Measurements from ENCODE around the gene SLC25A13.

Gene SLC25A13

DNA sequence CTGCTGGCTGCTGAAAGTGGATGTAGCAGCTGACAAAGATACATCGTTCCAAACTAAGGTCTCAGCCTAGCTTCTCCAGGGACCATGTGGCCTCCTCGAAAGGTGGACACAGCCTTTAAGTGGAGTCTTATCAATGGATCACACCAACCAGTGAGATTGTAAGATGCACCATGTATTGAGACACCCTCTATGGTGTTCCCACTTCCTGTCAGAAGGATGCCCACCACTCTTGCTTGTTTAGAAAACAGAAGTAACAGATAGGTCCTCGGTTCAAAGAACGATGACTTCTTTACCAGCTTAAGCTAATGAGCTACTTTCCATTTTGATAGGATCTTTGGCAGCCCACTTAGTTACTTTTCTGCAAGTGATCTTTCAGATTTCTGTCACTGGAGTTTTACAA is 34.3 kb downstream of the SLC25A13 start:
- DNase-seq = no peak

DNA sequence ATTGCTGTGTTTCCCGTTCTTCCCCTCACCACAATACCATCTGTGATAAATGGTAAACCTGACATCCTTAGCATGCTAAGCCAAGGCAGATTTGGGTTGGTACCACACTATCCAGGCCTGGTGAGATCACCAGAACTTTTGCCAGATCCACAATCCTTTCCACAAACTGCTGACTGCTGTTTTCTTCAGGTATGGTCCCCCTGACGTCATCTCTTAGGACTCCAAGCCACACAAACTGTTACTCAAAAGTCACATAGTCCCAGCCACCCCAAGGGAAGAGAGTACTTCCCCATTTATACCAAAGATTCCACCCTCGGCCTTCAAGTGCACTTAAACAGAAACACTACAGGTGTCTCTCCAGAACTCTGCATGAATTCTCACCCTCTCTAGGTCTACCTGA is 34.8 kb downstream of the SLC25A13 start:
- DNase-seq = no peak

- no peak for DNase-seq
Measured at GRCh38 chr7:96285579-96285978, 36.3 kb downstream of the SLC25A13 start.

DNA sequence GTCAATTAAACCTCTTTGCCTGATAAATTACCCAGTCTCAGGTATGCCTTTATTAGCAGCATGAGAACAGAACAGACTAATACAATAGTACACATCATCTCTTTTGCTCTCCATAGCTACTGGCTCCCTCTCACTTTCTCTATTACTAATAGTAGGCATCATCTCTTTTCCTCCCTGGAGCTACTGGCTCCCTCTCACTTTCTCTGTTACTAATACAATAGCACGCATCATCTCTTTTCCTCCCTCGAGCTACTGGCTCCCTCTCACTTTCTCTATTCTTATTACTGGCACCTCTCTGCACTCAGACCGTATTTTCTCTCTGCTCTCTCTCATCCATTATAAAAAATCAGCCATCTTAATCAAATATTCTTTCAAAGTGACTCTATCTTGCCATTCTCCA is 37.1 kb downstream of the SLC25A13 start:
- no peak for DNase-seq

GRCh38 chr7:96284240-96284639 is 37.7 kb downstream of the SLC25A13 start:
- no peak for DNase-seq

DNA sequence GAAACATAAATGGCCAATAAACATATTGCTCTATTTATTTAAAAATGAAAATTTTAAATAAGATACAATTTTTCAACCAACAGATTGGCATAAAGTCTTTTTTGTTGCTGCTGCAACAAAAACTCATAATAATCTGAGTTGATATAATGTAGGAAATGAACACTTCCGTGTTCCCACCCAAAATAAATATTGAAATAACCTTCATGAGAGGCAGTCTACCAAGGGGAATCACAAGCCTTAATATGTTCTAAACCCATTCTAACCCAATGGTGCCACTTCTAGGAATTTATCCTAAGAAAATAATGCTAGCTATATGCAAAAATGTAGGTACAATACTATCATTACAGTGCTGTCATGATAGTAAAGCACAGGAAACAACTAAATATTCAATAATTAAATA is 39.1 kb downstream of the SLC25A13 start:
- DNase-seq = no peak

DNA sequence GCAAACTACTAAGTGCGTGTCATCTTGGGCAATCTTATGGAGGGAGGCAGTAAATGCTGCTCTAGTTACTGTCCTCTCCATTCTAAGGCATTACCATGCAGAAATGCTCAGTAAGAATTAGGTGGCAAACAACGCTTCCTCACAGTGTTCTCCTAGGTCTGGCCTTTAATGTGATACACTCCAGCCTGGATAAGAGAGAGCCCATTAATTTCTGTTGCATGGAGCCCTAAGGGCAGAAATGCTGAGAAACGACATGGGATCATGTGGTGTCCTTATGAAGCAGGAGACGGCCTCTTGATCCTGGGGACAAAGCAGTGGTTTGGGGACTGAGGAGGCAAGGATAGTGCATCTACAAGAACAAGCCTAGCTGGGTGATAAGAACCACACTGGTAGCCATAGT is 44.0 kb downstream of the SLC25A13 start:
- no peak for DNase-seq

GRCh38 chr7:96276019-96276418 is 45.9 kb downstream of the SLC25A13 start:
- DNase-seq = no peak

- DNase-seq = no peak
Measured at GRCh38 chr7:96273716-96274115, 48.2 kb downstream of the SLC25A13 start.

- no peak for DNase-seq
Measured at GRCh38 chr7:96269246-96269994, 52.5 kb downstream of the SLC25A13 start.

- DNase-seq = no peak
Measured at GRCh38 chr7:96266580-96266979, 55.3 kb downstream of the SLC25A13 start.

- DNase-seq = no peak
Measured at GRCh38 chr7:96266015-96266414, 55.9 kb downstream of the SLC25A13 start.

DNA sequence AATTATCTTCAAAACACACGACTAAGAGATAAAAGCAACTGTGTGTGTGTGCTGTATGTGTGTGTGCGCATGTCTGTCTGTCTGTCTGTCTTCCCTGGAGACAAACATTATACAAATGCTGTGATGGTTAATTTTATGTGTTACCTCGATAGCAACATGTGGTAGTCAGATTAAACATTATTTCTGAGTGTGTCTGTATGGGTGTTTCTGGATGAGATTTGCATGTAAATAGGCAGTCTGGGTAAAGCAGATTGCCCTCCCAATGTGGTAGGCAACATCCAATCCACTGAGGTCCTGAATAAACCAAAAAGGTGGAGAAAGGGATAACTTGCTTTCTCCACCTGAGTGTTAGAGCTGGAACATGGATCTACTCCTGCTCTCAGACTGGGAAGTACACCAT is 67.9 kb downstream of the SLC25A13 start:
- no peak for DNase-seq

DNA sequence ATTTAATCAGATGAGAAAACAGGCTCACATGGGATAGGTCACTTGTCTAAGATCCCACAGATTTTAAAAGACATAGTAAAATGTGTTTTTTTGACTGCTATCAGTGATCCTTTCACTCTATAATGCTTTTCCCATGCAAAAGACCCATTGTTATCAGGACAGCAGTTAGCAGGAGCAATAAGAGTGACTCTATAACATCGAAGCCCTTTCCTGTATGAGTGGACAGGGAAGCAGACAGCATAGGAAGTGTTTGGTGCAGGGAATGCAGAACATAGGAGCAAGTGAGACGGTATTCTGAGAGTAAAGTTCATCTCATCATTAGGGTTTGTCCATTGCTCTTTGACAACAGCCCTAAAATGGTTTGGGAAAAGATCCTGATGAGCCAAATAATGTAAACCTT is 68.5 kb downstream of the SLC25A13 start:
- no peak for DNase-seq

- DNase-seq = no peak
Measured at GRCh38 chr7:96250776-96251361, 71.0 kb downstream of the SLC25A13 start.

GRCh38 chr7:96248405-96248804 is 73.5 kb downstream of the SLC25A13 start:
- DNase-seq = no peak

DNA sequence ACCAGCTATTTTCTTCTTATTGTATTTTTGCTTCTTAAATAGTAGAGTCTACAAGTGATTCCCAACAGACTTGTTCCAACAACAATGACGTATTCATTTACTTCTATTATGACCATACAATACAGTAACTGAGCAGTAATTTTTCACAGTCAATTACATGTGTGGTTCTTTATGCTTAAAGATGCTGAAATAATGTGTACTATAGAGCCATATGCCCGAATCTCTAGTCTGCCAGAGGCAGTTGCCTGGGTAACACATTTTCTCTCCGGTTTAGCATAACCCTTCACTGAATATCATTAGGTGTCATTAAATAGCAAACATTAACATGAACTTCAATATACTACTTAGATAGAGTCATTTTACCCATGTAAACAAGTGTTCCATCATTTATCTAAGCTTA is 75.0 kb downstream of the SLC25A13 start:
- no peak for DNase-seq

- no peak for DNase-seq
Measured at GRCh38 chr7:96244992-96245292, 77.0 kb downstream of the SLC25A13 start.

DNA sequence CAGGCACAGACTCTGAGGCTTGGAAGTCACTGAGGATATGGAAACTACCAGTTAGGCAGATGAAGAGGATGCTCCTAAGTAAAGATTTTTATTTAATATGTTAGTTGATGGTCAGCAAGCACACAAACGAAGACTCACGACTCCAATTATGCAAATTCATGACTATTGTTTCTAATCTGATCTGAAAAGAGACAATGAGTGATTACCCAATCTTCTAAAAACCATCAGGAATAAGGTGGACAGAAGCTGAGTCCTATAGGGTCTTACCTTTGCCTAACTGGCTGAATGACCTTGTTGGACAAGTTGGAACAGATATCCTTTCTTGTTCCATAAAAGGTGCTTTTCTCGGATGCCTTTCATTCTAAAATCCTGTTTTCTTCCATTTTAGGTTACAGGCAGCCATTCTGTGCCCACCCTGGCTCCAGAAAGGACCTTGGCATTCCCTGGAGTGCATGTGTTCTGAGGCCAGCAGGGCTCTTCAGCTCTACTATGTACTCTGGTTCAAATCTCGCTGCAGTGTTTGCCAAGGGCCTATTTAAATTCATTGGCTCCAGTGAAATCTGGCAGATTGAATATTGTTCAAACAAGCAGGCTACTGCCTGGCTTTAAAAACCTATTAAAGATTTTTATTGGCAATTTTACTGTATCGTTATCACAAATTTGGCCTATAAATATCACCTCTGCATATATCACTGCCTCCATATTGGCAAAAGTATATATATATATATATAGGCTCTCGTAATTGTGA is 77.5 kb downstream of the SLC25A13 start:
- DNase-seq = no peak

DNA sequence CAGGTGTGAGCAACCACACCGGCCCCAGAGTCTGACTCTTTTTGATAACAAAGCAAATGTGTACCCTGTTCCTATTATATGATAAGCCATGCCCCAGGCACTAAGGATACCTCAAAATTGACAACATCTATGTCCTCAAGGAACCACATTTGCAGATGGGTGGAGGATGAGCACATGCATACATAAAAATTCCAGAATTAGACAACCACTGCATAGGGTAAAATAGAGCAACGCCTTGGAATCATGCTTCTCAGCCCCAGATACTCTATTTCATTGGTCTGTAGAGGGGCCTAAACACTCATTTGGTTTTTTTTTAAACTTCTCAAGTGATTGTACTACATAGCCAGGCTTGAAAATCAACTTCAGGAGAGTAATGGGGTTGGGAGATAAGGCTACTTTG is 78.7 kb downstream of the SLC25A13 start:
- DNase-seq = no peak

DNA sequence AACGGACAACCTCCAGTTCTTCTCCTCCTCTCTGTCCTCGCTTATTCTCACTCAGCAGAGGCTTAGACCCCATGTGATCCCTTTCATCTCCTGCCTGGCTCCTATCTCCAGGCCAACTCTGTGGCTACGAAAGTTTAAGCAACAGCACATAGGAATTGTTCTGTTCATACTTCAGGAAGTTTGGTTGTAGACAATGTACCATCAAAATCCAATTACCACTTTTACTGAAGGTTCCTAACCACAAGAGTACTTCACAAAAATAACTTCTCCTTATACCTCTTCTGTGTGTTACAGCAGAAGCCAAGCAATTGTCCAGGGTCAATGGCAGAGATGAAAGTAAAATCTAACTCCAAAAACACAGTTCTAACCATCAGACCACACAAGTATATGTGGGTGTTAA is 80.0 kb downstream of the SLC25A13 start:
- no peak for DNase-seq

DNA sequence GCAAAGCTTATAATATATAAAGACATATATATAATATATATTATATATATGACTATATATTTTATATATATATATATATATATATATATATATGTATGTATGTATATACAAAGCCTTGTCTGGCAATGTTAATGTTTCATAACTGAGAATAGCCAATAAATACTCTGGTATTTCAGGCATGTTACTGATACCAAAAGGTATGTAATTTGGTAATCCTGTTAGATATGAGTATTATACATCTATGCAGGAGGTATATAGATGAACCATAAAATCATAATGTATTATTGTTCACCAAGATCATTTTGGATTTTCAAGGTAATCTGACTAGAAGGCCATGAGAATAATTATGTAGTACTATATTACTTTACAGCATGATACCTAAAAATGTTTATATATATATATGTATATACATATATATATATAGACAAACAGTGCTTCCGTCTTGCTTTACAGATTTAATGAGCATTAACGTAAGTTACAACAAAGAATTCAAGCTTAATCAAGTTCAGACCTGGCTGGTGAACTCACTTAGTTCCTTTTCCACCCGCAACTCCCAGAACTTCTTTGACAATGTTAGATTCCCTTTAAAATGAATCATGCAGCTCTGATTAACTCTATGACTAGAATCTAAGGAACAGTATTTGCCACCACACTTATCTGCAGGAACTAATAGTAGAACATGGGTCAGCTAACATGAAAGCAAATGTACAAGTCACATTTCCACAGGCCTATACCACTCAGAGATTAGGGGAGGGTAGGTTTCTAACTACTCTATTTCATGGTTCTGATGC is 82.7 kb downstream of the SLC25A13 start:
- no peak for DNase-seq

- no peak for DNase-seq
Measured at GRCh38 chr7:96238474-96238873, 83.4 kb downstream of the SLC25A13 start.

GRCh38 chr7:96237040-96237439 is 84.9 kb downstream of the SLC25A13 start:
- no peak for DNase-seq
